GM21423 (cell line): Measurements from ENCODE around the gene TBL2.
"Not testable (repeated sequence)": the region's sequence is repeated elsewhere in the genome, so short reads cannot be mapped to it uniquely, and the experiment has no call there.

Source experiments
- ATAC-seq: cut with Tn5 transposase; IDR thresholded peaks from one replicate; pipeline ENCODE4 v1.9.1; 2021; ENCODE audit warnings: mild to moderate bottlenecking, moderate library complexity; ENCODE audit not compliant: unreplicated experiment

Gene TBL2

DNA sequence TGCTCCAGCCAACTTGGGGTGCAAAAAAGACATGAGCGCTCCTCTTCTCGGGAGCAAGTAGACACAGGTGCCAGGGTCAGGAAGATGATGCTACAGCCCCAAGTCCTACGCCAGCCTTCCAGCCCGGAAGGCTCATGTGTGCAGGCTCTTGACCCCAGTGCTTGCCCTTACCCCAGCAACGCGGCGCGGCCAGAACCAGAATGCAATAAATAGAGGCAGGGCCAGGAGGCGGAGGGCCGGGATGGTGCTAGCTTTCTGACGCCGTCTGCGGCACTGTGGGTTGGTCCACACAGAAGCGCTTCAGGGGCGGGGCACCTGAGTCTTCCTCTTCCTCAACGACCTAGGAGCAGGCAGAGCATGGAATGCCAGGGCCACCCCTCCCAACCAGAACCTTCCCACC lies 41.3 kb downstream of the TBL2 start:
- ATAC-seq: no peak

GRCh38 chr7:73536479-73536878 lies 41.9 kb downstream of the TBL2 start:
- ATAC-seq: no peak

- not testable (repeated sequence) for ATAC-seq
These were observed 42.5 kb downstream of the TBL2 start for GRCh38 chr7:73535918-73536317.

DNA sequence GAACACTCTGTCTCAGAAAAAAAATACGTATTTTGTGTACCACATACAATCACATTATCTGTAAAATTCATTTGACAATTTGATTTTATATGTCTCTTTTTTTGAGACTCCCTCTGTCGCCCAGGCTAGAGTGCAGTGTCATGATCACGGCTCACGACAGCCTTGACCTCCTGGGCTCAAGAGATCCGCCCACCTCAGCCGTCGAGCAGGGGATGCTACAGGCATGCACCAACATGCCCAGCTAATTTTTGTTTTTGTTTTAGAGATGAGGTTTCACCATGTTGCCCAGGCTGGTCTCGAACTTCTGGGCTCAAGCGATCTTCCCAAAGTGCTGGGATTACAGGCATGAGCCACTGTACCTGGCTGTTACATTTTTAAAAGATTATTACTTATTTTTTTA lies 44.6 kb downstream of the TBL2 start:
- no peak for ATAC-seq

DNA sequence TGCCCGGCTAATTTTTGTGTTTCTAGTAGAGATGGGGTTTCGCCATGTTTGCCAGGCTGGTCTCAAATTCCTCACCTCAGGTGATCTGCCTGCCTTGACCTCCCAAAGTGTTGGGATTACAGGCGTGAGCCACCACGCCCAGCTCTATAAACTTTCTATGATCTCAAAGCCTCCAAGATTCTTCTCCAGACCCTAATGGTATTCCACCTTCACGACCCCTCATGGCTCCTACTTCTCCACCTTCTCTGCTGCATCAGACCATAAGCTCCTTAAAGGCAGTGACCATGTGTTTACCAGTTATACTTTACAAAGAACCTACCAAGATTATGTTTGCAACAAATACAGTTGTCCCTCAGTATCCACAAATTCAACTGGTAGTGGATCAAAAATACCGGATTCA lies 46.2 kb downstream of the TBL2 start:
- no peak for ATAC-seq

DNA sequence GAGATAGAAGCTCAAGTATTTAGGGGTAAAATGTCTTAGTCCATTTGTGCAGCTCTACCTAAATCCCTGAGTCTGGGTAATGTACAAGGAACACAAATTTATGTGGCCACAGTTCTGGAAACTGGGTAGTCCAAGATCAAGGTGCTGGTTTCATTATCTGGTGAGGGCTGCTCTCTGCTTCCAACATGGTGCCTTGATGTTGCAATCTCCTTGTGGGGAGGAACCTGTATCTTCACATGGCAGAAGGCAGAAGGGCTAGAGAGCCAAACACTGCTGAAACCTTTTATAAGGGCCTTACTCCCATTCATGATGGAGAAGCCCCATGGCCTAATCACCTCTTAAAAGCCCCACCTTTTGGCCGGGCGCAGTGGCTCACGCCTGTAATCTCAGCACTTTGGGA lies 47.6 kb downstream of the TBL2 start:
- no peak for ATAC-seq

- no peak for ATAC-seq
These were observed 51.2 kb downstream of the TBL2 start for GRCh38 chr7:73526896-73527821.

- not testable (repeated sequence) for ATAC-seq
These were observed 52.3 kb downstream of the TBL2 start for GRCh38 chr7:73526158-73526494.

DNA sequence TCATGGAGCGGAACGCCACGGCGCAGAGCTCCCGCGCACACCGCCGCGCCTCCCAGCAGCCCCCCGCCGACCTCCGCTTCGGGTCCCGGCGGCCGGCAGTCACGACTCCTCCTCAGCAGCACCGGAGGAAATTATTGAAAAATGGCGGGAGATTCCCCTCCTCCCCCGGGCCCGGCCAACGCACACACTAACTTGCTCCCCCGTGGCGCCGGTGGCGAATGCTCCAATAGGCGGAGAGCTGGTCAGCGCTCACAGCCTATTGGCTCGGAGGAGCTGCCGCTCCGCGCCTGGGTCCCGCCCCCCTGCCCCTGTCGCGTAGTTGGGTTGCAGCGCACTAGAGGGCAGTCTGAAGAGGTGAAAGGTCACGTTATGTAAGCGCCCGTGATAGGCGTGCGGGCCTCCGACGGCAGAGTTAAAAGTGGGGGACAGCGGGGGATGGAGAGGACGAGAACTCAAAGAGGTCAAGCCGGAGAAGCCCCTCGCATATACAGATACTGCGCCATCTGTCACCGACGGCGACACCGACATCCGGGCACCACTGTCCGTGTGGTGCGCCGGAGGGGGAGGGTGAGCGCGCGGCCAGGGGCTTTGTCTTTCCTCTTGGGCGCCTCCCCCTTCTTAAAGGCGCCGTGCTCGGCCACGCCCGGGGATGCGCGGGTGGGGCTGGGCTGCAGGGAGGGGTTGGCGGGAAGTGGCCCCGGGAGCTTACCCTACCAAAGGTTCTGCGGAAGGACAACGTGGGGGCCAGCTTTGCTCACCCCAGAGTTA lies 56.1 kb downstream of the TBL2 start, which contains the start of gene BAZ1B:
TSS of gene BAZ1B (minus strand) at position 189 of the 768 bp plus-strand sequence. CDS start 360 bp downstream, outside the sequence.
- peak; percentile 83 for ATAC-seq

GRCh38 chr7:73521636-73522104 lies 56.7 kb downstream of the TBL2 start:
- peak; percentile 39 for ATAC-seq

DNA sequence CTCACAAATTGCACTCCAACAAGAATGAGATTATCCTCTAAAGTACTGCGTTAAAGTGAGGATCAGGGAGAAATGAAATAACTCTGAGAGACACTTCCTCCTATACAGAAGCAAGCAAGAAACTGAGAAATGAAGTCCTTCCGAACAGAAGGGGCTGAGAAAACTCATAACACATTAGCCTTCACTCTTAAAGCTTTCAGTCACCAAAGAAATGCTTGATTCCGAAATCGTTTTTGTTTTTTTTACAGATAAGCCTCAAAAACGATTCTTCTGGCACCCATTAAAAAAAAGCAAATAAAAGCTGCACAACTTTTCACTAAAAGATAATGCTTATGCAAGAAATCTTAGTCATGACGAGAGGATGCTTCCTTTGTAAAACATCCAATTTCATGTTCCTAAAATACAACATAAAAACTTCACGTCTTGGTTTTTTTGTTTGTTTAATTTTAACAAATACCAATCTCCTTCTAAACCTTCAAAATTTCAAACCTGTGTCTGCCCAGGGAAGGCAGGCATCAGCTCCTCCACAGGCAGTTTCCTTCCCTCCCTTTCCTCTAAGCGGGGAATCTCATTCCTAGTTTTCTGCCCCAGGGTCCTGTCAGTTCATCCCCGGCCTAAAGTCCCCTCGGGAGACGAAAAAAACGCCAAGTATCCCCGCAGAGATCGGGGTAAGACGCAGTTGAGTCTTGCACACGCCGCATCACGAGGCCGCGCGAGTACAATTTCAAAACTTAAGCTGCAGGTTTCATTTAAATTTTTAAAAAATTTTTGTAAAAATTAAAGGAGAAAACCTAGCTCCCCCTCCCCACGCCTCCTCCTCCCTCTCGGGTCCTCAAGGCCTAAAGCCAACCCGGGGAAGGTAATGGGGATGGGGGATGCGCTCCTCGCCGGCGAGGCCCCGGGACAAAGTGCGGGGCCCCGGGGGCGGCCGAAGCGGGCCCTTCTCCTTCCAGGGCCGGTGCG lies 57.4 kb downstream of the TBL2 start:
- ATAC-seq: no peak

DNA sequence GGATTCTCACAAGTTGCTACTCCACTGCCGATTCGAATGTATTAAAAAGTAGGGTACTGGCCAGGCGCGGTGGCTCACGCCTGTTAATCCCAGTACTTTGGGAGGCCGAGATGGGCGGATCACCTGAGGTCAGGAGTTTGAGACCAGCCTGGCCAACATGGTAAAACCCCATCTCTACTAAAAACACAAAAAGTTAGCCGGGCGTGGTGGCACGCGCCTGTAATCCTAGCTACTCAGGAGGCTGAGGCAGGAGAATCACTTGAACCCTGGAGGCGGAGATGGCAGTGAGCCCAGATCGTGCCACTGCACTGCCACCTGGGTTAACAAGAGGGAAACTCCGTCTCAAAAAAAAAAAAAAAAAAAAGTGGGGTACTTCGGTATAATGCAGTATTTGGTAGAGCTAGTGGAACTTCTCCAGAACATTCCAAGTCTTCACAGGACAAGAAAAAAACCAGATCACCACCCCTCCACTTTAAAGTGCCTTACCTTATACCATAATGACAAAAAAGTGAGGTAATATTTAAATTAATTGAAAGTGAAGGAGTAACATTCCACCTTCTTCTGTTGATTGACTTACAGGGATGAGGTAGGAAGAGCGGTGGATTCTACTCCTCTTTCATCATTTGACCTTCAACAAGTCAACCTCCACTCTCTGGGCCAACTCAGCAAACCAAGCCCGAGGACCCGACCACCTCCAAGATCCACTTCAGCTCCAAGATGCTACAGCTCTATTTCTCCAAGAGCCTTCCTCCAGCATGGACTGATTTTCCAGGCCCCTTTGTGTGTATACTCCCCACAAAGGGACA lies 58.3 kb downstream of the TBL2 start:
- no peak for ATAC-seq

- no peak for ATAC-seq
These were observed 59.9 kb downstream of the TBL2 start for GRCh38 chr7:73518470-73518869.
